Medulla oblongata (tissue), 1 donor: ENCODE results near the gene NKAIN4.
"Not testable (repeated sequence)": the region's sequence is repeated elsewhere in the genome, so short reads cannot be mapped to it uniquely, and the experiment has no call there.

ENCODE experiments used
- DNase-seq: peaks from one replicate; pipeline ENCODE4 v3.0.0-alpha.2; 2015; ENCODE audit errors: extremely low spot score

NKAIN4 gene

DNA sequence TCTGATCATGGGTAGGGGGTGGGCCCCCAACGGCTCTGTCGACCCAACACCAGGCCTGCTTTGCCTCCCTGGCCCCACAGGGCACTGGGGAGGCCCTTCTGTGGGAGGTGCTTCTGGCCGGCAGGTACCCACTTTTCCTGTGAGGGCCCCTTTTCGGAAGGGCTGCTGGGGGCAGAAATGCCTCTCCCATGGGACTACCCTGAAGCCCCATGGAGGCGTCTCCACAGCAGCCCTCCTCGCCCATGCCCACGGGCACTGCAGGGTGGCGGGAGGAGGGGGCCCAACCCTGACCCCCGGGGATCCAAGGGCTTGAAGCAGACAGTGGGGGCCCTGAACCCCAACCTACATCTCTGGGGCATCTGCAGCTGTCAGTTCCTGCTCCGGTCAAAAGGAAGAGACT, 16.2 kb downstream of the NKAIN4 start:
- DNase-seq, result no peak

DNA sequence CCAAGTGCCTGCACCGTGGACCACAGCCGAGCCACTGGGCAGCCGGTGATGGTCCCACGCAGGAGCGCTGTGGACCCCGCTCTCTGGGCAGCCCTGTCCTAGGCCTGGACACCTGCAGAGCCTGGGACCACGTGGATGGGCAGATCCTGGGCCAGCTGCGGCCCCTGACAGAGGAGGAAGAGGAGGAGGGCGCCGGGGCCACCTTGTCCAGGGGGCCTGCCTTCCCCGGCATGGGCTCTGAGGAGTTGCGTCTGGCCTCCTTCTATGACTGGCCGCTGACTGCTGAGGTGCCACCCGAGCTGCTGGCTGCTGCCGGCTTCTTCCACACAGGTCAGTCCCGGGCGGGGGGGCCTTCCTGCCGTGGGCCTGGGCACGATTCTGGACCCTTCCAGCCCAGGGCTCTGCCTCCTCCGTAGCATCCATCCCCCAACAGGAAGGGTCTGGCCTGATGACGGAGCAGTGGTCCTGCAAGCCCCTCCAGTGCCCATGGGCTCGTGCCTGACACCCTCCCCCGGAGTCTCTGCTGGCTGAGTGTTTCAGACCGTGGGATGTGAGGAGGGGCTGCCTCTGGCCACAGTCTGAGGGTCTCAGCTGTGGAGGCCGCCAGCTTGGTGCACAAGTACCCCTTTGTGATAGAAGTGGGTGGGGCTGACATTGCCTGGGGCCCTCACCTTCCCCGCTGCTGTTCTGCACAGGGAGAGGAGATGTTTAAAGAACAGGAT, 18.0 kb downstream of the NKAIN4 start:
- DNase-seq, result no peak

DNA sequence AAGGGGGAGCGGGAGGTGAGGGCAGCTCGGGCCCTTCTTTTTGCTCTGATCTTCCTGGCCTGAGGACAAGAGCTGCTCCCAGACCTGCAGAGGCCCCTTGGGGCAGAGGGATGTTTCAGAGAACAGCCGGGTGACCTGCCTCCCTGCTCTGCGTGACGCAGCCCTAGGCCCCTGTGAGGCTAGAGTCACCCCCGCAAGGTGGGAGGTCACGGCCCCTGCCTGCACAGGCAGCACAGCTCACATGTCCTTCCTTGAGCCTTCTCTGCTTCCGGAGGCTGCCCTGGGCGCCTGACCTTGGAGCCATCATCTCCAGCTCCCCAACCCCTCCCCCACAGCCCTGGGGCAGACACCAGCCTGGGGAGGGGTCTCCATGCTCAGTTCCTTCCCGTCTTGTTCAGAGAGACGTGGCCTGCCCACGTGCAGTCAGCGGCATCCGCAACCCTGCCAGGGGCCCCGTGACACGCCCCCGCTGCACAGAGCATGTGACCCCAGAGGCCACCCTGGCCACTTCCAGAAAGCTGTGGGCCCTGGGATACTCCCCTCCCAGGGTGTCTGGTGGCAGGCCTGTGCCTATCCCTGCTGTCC, 18.8 kb downstream of the NKAIN4 start, which contains the start of gene BIRC7:
BIRC7 (plus strand) TSS at position 507 of the 585 bp plus-strand sequence. CDS start 192 bp downstream, outside the sequence.
- DNase-seq, result no peak

- no peak for DNase-seq
These were observed 19.4 kb downstream of the NKAIN4 start for GRCh38 chr20:63234693-63235398.

DNA sequence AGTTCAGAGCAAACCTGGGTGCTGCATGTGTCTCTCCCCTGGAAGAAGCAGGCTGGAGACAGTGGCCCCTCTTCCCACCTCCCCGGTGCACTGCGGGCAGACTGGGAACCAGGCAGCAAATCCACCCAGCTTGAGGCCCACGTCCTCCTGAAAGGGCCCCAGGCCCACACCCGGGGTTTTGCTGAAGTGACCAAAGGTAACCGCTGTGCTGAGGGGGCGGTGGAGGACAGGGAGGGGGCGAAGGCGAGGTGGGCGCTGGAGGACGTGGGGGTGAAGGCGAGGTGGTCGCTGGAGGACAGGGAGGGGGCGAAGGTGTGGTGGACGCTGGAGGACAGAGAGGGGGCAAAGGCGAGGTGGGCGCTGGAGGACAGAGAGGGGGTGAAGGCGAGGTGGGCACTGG, 20.3 kb downstream of the NKAIN4 start:
- no peak for DNase-seq

- no peak for DNase-seq
These were observed 21.3 kb downstream of the NKAIN4 start for GRCh38 chr20:63233061-63233344.

- no peak for DNase-seq
These were observed 21.8 kb downstream of the NKAIN4 start for GRCh38 chr20:63232235-63233060.

DNA sequence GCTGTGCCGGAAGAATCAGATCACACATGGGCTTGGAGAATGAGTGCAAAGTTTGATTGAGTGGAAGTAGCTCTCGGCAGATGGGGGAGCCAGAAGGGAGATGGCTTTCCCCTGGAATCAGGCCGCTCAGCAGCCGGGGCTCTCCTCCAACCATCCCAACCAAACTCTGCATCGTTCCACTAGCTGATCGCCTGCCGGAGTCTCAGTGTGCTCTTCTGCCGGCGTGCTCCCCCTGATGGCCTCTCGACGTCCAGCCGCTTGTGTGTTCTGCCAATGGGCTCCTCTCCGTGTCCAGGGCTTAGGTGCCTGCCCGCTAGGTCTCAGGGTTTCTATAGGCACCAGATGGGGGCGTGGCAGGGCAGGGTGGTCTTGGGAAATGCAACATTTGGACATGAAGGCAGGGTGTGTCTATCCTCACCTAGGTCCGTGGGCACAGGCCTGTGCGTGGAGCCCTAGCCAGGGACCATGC, 23.4 kb downstream of the NKAIN4 start:
- peak; percentile 77 for DNase-seq

- DNase-seq, result no peak
These were observed 25.5 kb downstream of the NKAIN4 start for GRCh38 chr20:63228806-63229205.

DNA sequence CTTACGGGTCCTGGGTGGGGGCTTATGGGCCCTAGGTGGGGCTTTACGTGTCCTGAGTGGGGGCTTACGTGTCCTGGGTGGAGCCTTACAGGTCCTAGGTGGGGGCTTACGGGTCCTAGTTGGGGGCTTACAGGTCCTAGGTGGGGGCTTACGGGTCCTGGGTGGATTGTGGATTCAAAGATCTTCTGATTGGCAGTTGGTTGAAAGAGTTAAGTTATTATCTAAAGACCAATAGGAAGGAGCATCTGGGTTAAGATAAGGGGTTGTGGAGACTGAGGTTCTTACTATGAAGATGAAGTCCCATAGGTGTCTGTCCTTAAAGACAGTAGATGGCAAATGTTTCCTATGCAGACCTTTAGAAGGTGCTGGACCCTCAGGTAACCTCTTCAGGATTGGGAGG, 27.0 kb downstream of the NKAIN4 start:
- DNase-seq, result no peak

DNA sequence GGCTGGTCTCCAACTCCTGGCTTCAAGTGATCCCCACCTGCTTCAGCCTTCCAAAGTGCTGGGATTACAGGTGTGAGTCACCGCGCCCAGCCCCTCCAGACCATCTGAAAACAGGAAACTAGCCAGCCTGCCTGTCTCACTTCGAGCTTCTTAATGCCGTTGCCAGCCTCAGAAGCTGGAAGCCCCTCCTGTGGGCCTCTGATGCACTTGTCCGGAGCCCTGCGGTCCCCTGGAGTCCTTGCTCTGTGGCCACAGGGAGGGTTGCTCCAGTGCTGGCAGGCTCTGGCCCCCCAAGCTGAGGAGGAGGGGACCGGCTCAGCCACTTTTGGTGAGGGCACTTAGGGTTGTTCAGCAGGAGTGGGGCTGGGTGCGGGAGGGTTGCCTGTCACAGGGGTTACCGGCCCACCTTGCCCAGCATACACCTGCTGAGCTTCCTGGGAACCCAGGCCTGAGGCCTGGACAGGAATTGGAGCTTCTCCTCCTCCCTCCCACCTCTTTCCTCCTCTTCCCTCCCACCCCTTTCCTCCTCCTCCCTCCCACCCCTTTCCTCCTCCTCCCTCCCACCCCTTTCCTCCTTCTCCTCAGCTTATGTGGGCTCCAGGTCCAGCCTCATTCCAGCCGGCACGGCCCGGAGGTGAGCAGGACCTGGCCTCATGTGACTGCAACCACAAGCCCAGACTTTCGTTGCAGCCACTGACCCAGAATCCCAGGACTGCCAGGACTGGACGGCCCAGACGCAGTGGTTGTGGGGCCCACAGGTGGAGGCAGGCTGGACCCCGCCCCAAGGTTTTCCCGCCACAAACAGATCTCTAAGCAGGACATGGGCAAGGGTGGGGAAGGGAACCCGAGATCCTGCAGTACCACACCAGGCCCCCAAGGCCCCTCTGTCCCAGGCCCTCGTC, 28.0 kb downstream of the NKAIN4 start:
- no peak for DNase-seq

DNA sequence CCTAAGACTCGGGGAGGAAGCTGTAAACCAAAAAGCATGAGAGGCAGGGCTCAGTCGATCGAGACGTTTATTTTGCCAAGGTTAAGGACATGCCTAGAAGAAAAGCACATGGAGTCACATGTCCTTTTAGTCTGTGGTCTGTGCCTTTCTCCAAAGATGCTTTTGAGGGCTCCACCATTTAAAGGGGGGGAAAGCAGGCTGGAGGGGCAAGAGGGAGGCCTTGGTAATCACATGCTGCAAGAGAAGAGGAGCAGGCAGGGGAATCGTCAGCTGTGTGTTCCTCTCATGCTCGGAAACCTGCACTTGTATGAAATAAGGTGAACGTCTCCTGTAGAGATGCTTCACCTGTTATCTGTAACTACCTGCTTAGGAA, 29.2 kb downstream of the NKAIN4 start:
- DNase-seq, result no peak

- DNase-seq, result peak; percentile 37
These were observed 29.7 kb downstream of the NKAIN4 start for GRCh38 chr20:63224412-63225081.

DNA sequence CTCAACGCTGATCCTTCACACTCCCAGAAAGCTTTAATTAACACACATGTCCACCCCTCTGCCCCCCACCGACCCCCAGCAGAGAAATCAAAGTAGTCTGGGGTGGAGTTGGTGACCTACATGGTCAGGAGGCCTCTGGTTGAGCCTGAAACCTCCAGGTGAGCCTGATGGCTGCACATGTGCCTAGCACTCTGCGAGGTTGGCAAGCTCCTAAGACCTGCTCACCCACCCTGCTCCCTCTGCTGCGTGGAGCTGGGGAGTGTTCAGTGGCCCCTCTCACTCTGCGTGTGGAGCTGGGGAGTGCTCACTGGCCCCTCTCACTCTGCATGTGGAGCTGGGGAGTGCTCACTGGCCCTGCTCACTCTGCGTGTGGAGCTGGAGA, 30.4 kb downstream of the NKAIN4 start:
- no peak for DNase-seq

DNA sequence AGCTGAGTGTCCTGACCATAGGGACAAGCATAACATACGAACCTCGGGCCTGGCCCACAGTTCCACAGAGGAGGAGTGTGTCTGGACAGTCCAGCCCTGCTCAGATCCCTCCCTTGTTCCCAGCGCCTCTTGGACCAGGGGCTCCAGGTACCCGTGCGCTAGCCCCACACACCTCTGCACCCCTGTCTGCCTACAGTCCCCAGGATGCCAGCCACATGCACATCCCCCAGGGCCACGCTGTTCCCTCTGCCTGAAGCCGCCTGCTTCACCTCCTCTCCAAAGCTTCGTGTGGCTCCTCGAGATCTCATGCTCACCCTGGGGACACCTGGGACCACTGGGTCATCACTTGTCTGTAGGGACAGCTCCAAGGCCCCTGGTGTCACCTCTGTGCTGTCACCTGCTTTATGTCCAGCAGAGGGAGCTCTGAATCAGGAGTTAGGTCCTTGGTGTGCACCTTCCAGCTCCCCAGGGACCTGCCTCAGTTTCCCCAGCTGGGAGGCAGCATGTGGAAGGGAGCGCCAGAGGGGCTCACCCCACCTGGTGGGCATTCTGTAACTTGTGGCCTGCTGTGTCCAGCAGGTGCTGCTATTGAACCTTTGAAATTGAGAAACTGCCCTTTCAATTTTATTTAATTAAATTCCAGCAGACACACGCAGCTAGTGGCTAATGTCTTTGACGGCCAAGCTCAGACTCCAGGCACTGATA, 31.0 kb downstream of the NKAIN4 start:
- peak; percentile 52 for DNase-seq

DNA sequence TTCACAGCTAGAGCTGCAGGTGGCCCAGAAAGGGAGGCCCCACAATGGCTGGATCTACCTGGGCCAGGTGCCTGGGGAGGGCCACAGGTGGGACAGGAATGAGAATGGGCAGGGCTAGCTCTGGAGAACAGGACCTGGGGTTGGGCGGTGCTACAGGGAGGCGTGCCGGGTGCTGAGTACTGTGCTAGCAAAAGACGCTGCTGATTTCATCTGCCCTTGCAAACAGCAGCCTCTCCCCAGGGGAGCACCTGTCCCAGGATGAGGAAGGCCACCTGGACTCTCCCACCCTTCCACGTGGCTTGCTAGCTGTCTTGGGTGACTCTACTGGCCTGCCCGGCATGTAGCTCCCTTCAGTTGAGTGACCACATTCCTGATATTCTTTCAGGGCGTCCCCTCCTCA, 31.7 kb downstream of the NKAIN4 start:
- no peak for DNase-seq

DNA sequence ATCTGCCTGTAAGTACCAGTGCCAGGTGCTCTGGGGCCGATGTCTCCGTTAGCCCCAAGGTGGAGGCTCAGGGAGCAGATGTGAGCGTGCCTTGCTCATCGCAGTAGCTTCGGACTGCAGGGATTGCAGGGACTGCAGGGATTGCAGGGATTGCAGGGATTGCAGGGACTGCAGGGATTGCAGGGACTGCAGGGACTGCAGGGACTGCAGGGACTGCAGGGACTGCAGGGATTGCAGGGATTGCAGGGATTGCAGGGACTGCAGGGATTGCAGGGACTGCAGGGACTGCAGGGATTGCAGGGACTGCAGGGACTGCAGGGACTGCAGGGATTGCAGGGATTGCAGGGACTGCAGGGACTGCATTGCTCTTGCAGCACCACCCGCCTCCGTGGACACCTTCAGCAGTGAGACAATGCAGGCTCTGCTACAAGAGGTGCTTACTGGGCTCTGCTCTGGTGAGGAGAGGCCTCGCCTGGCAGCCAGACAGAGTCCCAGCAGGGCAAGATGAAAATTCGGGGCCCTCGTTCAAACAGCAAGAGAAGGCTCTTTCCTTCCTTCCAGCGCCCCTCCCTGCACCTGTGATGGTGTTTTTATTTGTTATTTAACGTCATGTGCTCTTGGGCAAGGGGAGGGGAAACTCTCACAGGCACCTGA, 32.7 kb downstream of the NKAIN4 start:
- not testable (repeated sequence) for DNase-seq

- no peak for DNase-seq
These were observed 33.4 kb downstream of the NKAIN4 start for GRCh38 chr20:63220696-63221399.
